Measurements from ENCODE around the gene GRIK3.
"Not testable (repeated sequence)": the region's sequence is repeated elsewhere in the genome, so short reads cannot be mapped to it uniquely, and the experiment has no call there.

The GRIK3 gene

GRCh38 chr1:36771660-36772284 lies 262.5 kb downstream of the GRIK3 start:
- DNase-seq (ENCODE audit: insufficient read length), result no peak

GRCh38 chr1:36771240-36771639 lies 263.1 kb downstream of the GRIK3 start:
- DNase-seq (ENCODE audit: insufficient read length) (no peak), FAIRE-seq (no peak)
- no peak for TF ChIP-seq POLR2A (IDR thresholded peaks at IDR 0.05; ENCODE audit: low read depth, low read length)
- TF ChIP-seq POLR2AphosphoS5 (IDR thresholded peaks at IDR 0.05; ENCODE audit: low read depth, low read length), result no peak
- no peak for TF ChIP-seq TAF1 (IDR thresholded peaks at IDR 0.05; ENCODE audit: borderline replicate concordance, low read depth, low read length)

More at GRCh38 chr1:36771660-36772284, 262.5 kb downstream of the GRIK3 start:
- no peak for FAIRE-seq
- TF ChIP-seq TAF1 (IDR thresholded peaks at IDR 0.05; ENCODE audit: borderline replicate concordance, low read depth, low read length) (no peak), POLR2A (IDR thresholded peaks at IDR 0.05; ENCODE audit: low read depth, low read length) (no peak), POLR2AphosphoS5 (IDR thresholded peaks at IDR 0.05; ENCODE audit: low read depth, low read length) (no peak)

GRCh38 chr1:36769886-36770830 lies 264.2 kb downstream of the GRIK3 start:
- DNase-seq (ENCODE audit: insufficient read length), result no peak

GRCh38 chr1:36768486-36769178 lies 265.7 kb downstream of the GRIK3 start:
- no peak for FAIRE-seq
- no peak for TF ChIP-seq TAF1 (IDR thresholded peaks at IDR 0.05; ENCODE audit: borderline replicate concordance, low read depth, low read length)
- TF ChIP-seq POLR2AphosphoS5 (IDR thresholded peaks at IDR 0.05; ENCODE audit: low read depth, low read length), result no peak
- TF ChIP-seq POLR2A (IDR thresholded peaks at IDR 0.05; ENCODE audit: low read depth, low read length), result no peak
- no peak for DNase-seq (ENCODE audit: insufficient read length)

More at GRCh38 chr1:36769886-36770830, 264.2 kb downstream of the GRIK3 start:
- no peak for TF ChIP-seq TAF1 (IDR thresholded peaks at IDR 0.05; ENCODE audit: borderline replicate concordance, low read depth, low read length)
- TF ChIP-seq POLR2A (IDR thresholded peaks at IDR 0.05; ENCODE audit: low read depth, low read length), result no peak
- no peak for TF ChIP-seq POLR2AphosphoS5 (IDR thresholded peaks at IDR 0.05; ENCODE audit: low read depth, low read length)
- no peak for FAIRE-seq

DNA sequence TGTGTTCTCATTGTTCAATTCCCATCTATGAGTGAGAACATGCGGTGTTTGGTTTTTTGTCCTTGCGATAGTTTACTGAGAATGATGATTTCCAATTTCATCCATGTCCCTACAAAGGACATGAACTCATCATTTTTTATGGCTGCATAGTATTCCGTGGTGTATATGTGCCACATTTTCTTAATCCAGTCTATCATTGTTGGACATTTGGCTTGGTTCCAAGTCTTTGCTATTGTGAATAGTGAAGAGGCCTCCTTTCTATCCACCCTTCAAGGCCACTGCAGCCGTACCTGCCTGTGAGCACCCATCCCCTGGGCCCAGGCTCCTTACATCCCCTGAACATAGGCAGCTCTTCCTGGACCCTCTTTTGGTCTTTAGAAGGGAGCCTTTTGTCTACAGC lies 266.9 kb downstream of the GRIK3 start:
- FAIRE-seq; DNase-seq (ENCODE audit: insufficient read length): not testable (repeated sequence)

GRCh38 chr1:36766481-36766880 lies 267.8 kb downstream of the GRIK3 start:
- no peak for TF ChIP-seq POLR2AphosphoS5 (IDR thresholded peaks at IDR 0.05; ENCODE audit: low read depth, low read length)
- TF ChIP-seq POLR2A (IDR thresholded peaks at IDR 0.05; ENCODE audit: low read depth, low read length), result no peak
- FAIRE-seq (no peak), DNase-seq (ENCODE audit: insufficient read length) (no peak)

- TF ChIP-seq POLR2A (IDR thresholded peaks at IDR 0.05; ENCODE audit: low read depth, low read length) (no peak), TAF1 (IDR thresholded peaks at IDR 0.05; ENCODE audit: borderline replicate concordance, low read depth, low read length) (no peak), POLR2AphosphoS5 (IDR thresholded peaks at IDR 0.05; ENCODE audit: low read depth, low read length) (no peak)
- DNase-seq (ENCODE audit: insufficient read length) (no peak), FAIRE-seq (no peak)
Measured at GRCh38 chr1:36765785-36766300, 268.5 kb downstream of the GRIK3 start.

DNA sequence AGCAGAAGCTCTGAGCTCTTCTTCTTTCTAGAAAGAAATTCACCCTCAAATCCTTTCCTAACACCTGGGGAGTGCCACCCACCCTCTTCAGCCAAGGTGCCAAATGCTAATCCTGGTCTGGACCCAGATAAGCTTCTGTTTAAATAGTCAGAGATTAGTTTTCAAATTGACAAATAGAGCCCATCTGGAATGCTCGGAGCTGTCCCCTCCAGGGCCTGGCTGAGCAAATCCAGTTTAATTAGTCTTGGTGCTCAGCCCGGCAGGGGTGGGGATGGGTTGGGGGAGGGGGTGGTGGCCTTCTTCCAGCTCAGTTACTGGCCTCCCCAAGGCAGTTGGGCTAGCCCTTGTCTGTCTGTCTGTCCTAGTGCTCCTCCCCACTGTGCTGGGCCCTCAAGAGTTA lies 269.5 kb downstream of the GRIK3 start:
- FAIRE-seq, result no peak
- no peak for DNase-seq (ENCODE audit: insufficient read length)
- TF ChIP-seq POLR2AphosphoS5 (IDR thresholded peaks at IDR 0.05; ENCODE audit: low read depth, low read length), result no peak
- TF ChIP-seq TAF1 (IDR thresholded peaks at IDR 0.05; ENCODE audit: borderline replicate concordance, low read depth, low read length), result no peak
- no peak for TF ChIP-seq POLR2A (IDR thresholded peaks at IDR 0.05; ENCODE audit: low read depth, low read length)

- TF ChIP-seq TAF1 (IDR thresholded peaks at IDR 0.05; ENCODE audit: borderline replicate concordance, low read depth, low read length) (no peak), POLR2A (IDR thresholded peaks at IDR 0.05; ENCODE audit: low read depth, low read length) (no peak), POLR2AphosphoS5 (IDR thresholded peaks at IDR 0.05; ENCODE audit: low read depth, low read length) (no peak)
- FAIRE-seq, result no peak
Measured at GRCh38 chr1:36763771-36764170, 270.5 kb downstream of the GRIK3 start.

GRCh38 chr1:36762174-36762573 lies 272.1 kb downstream of the GRIK3 start:
- FAIRE-seq, result no peak
- DNase-seq (ENCODE audit: insufficient read length), result no peak
- TF ChIP-seq POLR2AphosphoS5 (IDR thresholded peaks at IDR 0.05; ENCODE audit: low read depth, low read length) (no peak), TAF1 (IDR thresholded peaks at IDR 0.05; ENCODE audit: borderline replicate concordance, low read depth, low read length) (no peak), POLR2A (IDR thresholded peaks at IDR 0.05; ENCODE audit: low read depth, low read length) (no peak)

More at GRCh38 chr1:36763771-36764170, 270.5 kb downstream of the GRIK3 start:
- DNase-seq (ENCODE audit: insufficient read length), result no peak

DNA sequence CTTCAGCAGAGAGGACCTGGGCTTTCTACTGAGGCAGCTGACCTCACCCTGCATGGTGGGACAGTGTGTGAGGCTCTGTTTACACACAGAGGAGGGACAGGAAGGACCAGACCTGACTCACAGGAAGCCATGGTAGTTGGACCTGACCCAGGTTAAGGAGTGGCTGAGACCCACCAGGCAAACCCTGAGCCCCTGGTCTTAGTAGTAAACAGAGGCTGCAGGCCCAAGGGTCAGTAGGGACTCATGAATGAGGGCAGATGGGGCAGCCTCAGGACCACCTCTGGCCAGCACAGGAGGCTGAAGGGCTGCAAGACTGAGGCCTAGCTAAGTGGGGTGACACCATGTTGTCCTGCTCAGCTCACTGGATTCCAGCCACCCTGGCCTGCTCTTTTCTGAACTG lies 273.2 kb downstream of the GRIK3 start:
- FAIRE-seq (no peak), DNase-seq (ENCODE audit: insufficient read length) (no peak)
- TF ChIP-seq POLR2AphosphoS5 (IDR thresholded peaks at IDR 0.05; ENCODE audit: low read depth, low read length) (no peak), POLR2A (IDR thresholded peaks at IDR 0.05; ENCODE audit: low read depth, low read length) (no peak), TAF1 (IDR thresholded peaks at IDR 0.05; ENCODE audit: borderline replicate concordance, low read depth, low read length) (no peak)

Data from GM12892 (cell line).